Thyroid gland (tissue), 4 donors: ENCODE measurements around the gene MDH1.

Source experiments
- CTCF ChIP-seq, 6 experiments: fragments of 200-600 bp in 3 of 6; fragments of 450-650 bp in 3 of 6; sonication (generic) in 3 of 6; IDR thresholded peaks; one replicate each; pipeline ENCODE4 v1.5.1; 2016 to 2019; ENCODE audit warnings: antibody characterized with exemption in 6 of 6, mild to moderate bottlenecking in 2 of 6, inconsistent platforms in 1 of 6, moderate library complexity in 1 of 6
- POLR2A ChIP-seq, 2 donors: fragments of 450-650 bp; IDR thresholded peaks; one replicate each; pipeline ENCODE4 v1.6.1; 2017; ENCODE audit warnings: antibody characterized with exemption in 2 of 2, mild to moderate bottlenecking in 2 of 2, moderate library complexity in 1 of 2

- TF ChIP-seq CTCF (IDR thresholded peaks at IDR 0.05) (no peak), POLR2A (IDR thresholded peaks at IDR 0.05) (no peak)
These were observed 2.1 kb downstream of the MDH1 start for GRCh38 chr2:63590626-63591408.
